GM19043 (cell line): Measurements from ENCODE around the gene STRA8.
"Not testable (repeated sequence)": the region's sequence is repeated elsewhere in the genome, so short reads cannot be mapped to it uniquely, and the experiment has no call there.

Experiments used
- ATAC-seq: cut with Tn5 transposase; IDR thresholded peaks from one replicate; pipeline ENCODE4 v1.9.1; 2021; ENCODE audit warnings: low read depth; ENCODE audit not compliant: unreplicated experiment

STRA8 gene

GRCh38 chr7:135204876-135205275 lies 28.8 kb upstream of the STRA8 start:
- no peak for ATAC-seq

- ATAC-seq = no peak
These were observed 27.8 kb upstream of the STRA8 start for GRCh38 chr7:135205850-135206249.

GRCh38 chr7:135206941-135207391 lies 26.7 kb upstream of the STRA8 start:
- peak; percentile 33 for ATAC-seq

GRCh38 chr7:135207406-135208101 lies 26.1 kb upstream of the STRA8 start:
- ATAC-seq = no peak

- ATAC-seq = no peak
These were observed 25.4 kb upstream of the STRA8 start for GRCh38 chr7:135208102-135208793.

GRCh38 chr7:135209225-135209834 lies 24.3 kb upstream of the STRA8 start:
- ATAC-seq = no peak

GRCh38 chr7:135210888-135211178 lies 22.8 kb upstream of the STRA8 start:
- ATAC-seq = no peak

- peak; percentile 69 for ATAC-seq
These were observed 22.3 kb upstream of the STRA8 start, which contains the start of gene WDR91 for GRCh38 chr7:135211179-135211945. Gene WDR91, minus strand, starts transcription at chr7:135211526. Its CDS starts 24 bp downstream, at chr7:135211502.

- ATAC-seq = peak; percentile 17
These were observed 21.5 kb upstream of the STRA8 start for GRCh38 chr7:135211946-135212685.

GRCh38 chr7:135213831-135214230 lies 19.8 kb upstream of the STRA8 start:
- ATAC-seq = no peak

GRCh38 chr7:135215180-135215579 lies 18.5 kb upstream of the STRA8 start:
- ATAC-seq = no peak

GRCh38 chr7:135215698-135216097 lies 17.9 kb upstream of the STRA8 start:
- ATAC-seq = no peak

- no peak for ATAC-seq
These were observed 15.8 kb upstream of the STRA8 start for GRCh38 chr7:135217645-135218509.

GRCh38 chr7:135224027-135224426 lies 9.6 kb upstream of the STRA8 start:
- no peak for ATAC-seq

- no peak for ATAC-seq
These were observed 2.0 kb upstream of the STRA8 start for GRCh38 chr7:135231686-135232085.

- no peak for ATAC-seq
These were observed 1.6 kb upstream of the STRA8 start for GRCh38 chr7:135232087-135232486.

GRCh38 chr7:135232720-135233119 lies 918 bp upstream of the STRA8 start:
- no peak for ATAC-seq

GRCh38 chr7:135234095-135234494 lies 457 bp downstream of the STRA8 start:
- not testable (repeated sequence) for ATAC-seq

- ATAC-seq = no peak
These were observed 1.1 kb downstream of the STRA8 start for GRCh38 chr7:135234727-135235126.
